ENCODE data around the gene NF2. TPM values are rescaled to one million over a fixed set of nuclear protein-coding genes. Genes with fewer than 3 reads are reported as not detected.

The NF2 gene
- total RNA-seq, 1 experiment from 2014 or later = 159 TPM

DNA sequence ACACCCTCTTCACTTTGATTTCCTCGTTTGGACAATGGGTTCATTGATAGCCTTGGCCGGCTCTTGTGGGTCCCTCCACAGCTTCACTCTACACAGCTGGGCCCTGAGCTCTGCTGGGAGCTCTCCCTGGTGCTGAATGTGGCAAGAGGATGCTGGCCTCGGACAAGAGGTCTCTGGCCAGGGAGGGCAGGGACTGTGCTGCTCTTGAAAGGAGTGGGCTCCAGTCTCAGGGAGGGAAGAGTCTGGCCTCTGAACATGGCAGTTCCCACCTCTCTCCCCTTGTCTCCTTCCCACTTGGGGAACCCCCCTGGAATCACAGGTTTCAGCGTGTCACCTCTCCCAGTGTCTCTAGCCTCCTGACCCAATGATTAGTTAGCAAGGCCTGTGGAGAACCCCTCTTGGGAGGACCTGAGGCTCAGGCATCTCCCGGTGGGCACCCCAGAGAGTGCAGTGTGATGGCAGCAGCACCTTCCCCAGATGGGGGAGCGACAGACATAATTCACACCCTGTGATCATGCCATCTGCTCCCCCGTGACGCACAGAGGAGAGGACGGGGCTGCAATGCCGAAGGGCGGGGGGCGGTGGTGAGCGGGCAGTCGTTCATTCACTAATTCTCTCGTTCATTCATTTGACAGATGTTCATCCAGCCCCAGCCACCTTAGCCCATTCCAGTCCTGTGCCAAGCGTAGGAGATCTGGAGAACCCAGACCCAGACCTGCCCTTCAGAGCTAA, 113.5 kb downstream of the NF2 start:
- peak; percentile 49 for DNase-seq
- H3K9me3 ChIP-seq = no peaks in the 10 kb centered on the region
- no peaks in the 10 kb centered on the region for H3K36me3 ChIP-seq
- H3K4me3 ChIP-seq = no peak overlapping the region
- no peaks in the 10 kb centered on the region for H3K27me3 ChIP-seq

DNA sequence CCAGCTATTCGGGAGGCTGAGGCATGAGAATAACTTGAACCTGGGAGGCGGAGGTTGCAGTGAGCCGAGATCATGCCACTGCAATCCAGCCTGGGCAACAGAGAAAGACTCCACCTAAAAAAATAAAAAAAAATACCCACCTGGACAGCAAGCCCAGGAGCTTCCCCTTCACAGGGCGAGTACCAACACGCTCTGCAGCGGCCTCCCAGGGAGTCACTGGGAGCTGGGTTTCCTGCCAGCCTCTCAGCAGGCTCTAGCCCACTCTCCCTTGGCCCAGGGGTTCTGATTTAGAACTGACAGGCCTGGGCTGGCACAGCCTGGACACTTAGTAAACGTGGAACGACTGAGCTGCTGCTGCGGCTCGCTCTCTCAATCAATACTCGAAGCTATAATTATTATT, 114.4 kb downstream of the NF2 start:
- H3K4me3 ChIP-seq = no peak overlapping the region
- no peaks in the 10 kb centered on the region for H3K36me3 ChIP-seq
- no peaks in the 10 kb centered on the region for H3K9me3 ChIP-seq
- no peaks in the 10 kb centered on the region for H3K27me3 ChIP-seq
- DNase-seq = no peak

GRCh38 chr22:29718949-29719898, 115.8 kb downstream of the NF2 start:
- H3K4me3 ChIP-seq = no peak overlapping the region
- H3K27me3 ChIP-seq = no peaks in the 10 kb centered on the region
- no peak for DNase-seq
- H3K9me3 ChIP-seq = no peaks in the 10 kb centered on the region
- no peaks in the 10 kb centered on the region for H3K36me3 ChIP-seq

GRCh38 chr22:29719899-29720645, 116.6 kb downstream of the NF2 start, which contains the start of gene CABP7:
Gene CABP7, plus strand, starts transcription at chr22:29720003. Its CDS starts 422 bp downstream, at chr22:29720425.
- no peaks in the 10 kb centered on the region for H3K27me3 ChIP-seq
- H3K36me3 ChIP-seq = no peaks in the 10 kb centered on the region
- H3K9me3 ChIP-seq = no peaks in the 10 kb centered on the region
- no peak for DNase-seq
- no peak within 1 kb of the TSS for H3K4me3 ChIP-seq

- Histone ChIP-seq H3K4me3 (no peak overlapping the region), H3K9me3 (no peaks in the 10 kb centered on the region), H3K36me3 (no peaks in the 10 kb centered on the region), H3K27me3 (no peaks in the 10 kb centered on the region)
- DNase-seq = no peak
These were observed 117.4 kb downstream of the NF2 start for GRCh38 chr22:29720811-29721323.

DNA sequence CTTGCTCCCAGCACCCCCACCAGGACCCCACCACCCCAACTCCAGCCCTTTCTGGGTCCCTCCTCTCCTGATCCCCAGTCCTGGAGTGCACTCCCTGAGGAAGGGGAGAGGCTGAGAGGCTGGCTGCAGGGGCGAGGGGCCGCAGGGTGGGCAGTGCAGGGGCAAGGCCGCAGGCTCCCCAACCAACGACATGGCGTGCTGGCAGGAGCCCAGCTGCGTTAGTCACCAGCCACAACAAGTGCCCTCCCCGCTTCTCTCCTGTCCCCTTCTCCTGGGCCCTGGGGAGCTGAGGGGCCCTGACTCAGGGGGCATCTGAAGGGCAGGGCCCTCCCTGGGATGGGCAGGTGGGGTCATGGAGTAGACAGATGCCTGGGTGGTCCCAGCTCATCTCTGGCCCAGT, 118.7 kb downstream of the NF2 start:
- Histone ChIP-seq H3K4me3 (no peak overlapping the region), H3K36me3 (no peaks in the 10 kb centered on the region), H3K27me3 (no peaks in the 10 kb centered on the region), H3K9me3 (no peaks in the 10 kb centered on the region)
- no peak for DNase-seq

GRCh38 chr22:29722587-29722986, 119.2 kb downstream of the NF2 start:
- Histone ChIP-seq H3K4me3 (no peak overlapping the region), H3K36me3 (no peaks in the 10 kb centered on the region), H3K9me3 (no peaks in the 10 kb centered on the region), H3K27me3 (no peaks in the 10 kb centered on the region)
- DNase-seq = no peak

DNA sequence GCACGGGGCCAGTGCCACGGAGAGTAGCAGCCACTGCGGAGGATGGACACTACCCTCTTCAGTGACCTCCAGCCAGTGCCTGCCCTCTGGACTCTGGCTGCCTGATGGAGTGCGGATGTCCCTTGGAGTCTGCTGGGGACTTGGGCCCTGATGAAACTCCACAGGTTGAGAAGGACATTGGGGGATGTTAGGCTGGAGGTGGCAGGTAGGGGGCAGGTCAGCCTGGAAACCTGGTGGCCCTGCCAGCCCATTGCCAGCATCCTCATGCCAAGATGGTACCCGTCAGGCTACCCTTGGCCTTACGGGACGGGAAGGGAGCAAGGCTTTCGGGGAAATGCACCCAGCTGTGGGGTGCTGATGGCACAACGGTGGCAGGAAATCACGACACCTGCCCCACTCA, 120.3 kb downstream of the NF2 start:
- Histone ChIP-seq H3K4me3 (no peak overlapping the region), H3K36me3 (no peaks in the 10 kb centered on the region), H3K9me3 (no peaks in the 10 kb centered on the region), H3K27me3 (no peaks in the 10 kb centered on the region)
- DNase-seq = no peak

DNA sequence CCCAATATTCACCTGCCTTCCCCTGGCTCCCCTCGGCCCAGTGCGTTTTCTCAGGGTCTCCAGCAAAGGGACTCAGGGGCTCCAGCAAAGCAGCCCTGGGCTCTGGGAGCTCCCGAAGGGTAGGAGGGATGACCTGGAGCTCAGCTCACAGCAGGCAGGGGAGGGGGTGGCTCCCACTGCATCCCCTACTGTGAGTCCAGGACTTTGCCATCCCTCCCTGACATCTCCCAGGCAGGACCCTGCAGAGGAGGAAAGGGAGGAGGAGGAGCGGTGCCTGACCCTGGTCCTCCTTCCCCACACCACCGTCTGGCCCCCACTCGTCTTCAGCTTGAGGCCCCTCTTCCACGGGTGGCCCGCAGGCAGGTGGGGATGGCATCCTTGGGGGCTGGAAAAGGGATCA, 121.4 kb downstream of the NF2 start:
- Histone ChIP-seq H3K36me3 (no peaks in the 10 kb centered on the region), H3K9me3 (no peaks in the 10 kb centered on the region), H3K4me3 (no peak overlapping the region), H3K27me3 (no peaks in the 10 kb centered on the region)
- no peak for DNase-seq

GRCh38 chr22:29726106-29726505, 122.7 kb downstream of the NF2 start:
- DNase-seq = no peak
- H3K9me3 ChIP-seq = no peaks in the 10 kb centered on the region
- H3K4me3 ChIP-seq = no peak overlapping the region
- H3K27me3 ChIP-seq = no peaks in the 10 kb centered on the region
- H3K36me3 ChIP-seq = no peaks in the 10 kb centered on the region

GRCh38 chr22:29726512-29727130, 123.2 kb downstream of the NF2 start:
- DNase-seq = no peak
- H3K9me3 ChIP-seq = no peaks in the 10 kb centered on the region
- H3K36me3 ChIP-seq = no peaks in the 10 kb centered on the region
- no peaks in the 10 kb centered on the region for H3K27me3 ChIP-seq
- H3K4me3 ChIP-seq = no peak overlapping the region

GRCh38 chr22:29727131-29727523, 123.7 kb downstream of the NF2 start:
- H3K9me3 ChIP-seq = no peaks in the 10 kb centered on the region
- H3K27me3 ChIP-seq = no peaks in the 10 kb centered on the region
- H3K4me3 ChIP-seq = no peak overlapping the region
- no peak for DNase-seq
- no peaks in the 10 kb centered on the region for H3K36me3 ChIP-seq

DNA sequence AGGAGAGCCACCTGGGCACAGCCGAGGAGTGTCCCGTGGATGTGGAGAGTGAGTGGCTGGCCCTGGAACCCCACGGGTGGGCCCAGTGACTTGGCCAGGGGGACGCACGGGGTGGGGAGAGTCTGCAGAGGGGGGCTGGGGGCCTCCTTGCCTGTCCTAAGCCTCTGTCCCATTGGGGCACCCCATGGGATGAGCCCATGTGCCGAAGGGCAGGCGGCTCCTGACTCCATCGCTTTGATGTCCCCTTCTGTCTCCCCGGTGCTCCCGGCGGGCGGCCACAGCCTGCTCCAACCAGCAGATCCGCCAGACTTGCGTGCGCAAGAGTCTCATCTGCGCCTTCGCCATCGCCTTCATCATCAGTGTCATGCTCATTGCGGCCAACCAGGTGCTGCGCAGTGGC, 125.7 kb downstream of the NF2 start:
- H3K27me3 ChIP-seq = no peaks in the 10 kb centered on the region
- no peaks in the 10 kb centered on the region for H3K36me3 ChIP-seq
- no peaks in the 10 kb centered on the region for H3K9me3 ChIP-seq
- no peak overlapping the region for H3K4me3 ChIP-seq
- DNase-seq = no peak

DNA sequence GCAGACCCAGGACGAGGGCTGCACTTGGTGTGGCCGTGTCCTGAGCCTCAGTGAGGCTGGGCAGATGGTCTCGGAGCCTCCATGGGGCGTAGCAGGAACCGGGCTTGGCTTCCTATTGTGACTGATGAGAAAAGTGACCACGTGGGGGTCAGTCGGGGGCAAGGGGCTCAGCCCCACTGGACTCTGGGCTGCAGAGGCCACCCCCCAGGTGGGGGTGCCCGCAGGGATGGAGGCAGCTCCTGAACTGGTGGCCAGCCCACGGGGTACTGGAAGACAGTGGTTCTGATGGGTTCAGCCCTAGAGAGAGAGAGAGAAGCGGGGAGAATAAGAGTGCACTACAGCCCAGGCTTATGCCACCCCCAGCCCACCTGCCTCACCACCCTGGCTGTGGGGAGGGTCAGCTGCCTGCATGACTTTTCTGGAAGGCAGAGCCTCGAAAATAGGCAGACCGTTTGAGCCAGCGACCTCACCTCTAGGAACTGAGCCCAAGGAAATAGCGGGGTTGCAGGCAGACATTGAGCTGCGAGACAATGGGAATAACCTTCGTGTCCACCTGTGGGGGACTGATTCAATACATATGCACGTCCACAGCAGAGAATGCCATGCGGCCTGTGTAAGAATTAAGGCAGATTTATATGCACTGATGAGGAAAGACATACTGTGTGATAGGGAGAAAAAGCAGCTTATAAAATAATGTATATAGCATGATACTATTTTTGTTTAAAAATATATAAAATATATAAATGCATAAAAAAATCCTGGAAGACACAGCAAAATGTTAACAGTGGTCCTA, 127.8 kb downstream of the NF2 start:
- no peak for DNase-seq
- Histone ChIP-seq H3K36me3 (no peaks in the 10 kb centered on the region), H3K9me3 (no peaks in the 10 kb centered on the region), H3K4me3 (no peak overlapping the region), H3K27me3 (no peaks in the 10 kb centered on the region)

DNA sequence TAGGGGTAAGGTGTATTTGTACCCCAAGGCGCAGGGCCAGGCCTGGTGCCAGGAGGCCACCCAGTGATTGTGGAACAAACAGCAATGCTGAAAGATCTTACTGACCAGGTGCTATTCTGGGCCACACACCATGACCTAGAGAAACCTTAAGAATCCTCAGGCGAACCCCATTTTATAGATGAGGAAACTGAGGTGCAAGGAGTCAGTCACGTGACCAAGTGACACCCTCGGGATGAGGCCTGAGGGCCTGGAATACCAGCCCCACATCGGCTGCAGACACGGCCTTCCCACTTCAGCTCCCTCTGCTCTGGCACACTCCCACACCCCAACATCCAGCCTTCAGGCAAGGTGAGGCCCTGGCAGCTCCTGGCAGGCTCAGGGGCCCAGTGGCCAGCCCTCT, 129.4 kb downstream of the NF2 start:
- no peak for DNase-seq
- no peaks in the 10 kb centered on the region for H3K9me3 ChIP-seq
- no peaks in the 10 kb centered on the region for H3K27me3 ChIP-seq
- H3K36me3 ChIP-seq = no peaks in the 10 kb centered on the region
- H3K4me3 ChIP-seq = no peak overlapping the region

All from MG63 (cell line).